ENCODE measurements around the gene ARHGEF17.

GRCh38 chr11:73298233-73298632 is 9.8 kb upstream of the ARHGEF17 start:
- TF ChIP-seq, protein P1, sequence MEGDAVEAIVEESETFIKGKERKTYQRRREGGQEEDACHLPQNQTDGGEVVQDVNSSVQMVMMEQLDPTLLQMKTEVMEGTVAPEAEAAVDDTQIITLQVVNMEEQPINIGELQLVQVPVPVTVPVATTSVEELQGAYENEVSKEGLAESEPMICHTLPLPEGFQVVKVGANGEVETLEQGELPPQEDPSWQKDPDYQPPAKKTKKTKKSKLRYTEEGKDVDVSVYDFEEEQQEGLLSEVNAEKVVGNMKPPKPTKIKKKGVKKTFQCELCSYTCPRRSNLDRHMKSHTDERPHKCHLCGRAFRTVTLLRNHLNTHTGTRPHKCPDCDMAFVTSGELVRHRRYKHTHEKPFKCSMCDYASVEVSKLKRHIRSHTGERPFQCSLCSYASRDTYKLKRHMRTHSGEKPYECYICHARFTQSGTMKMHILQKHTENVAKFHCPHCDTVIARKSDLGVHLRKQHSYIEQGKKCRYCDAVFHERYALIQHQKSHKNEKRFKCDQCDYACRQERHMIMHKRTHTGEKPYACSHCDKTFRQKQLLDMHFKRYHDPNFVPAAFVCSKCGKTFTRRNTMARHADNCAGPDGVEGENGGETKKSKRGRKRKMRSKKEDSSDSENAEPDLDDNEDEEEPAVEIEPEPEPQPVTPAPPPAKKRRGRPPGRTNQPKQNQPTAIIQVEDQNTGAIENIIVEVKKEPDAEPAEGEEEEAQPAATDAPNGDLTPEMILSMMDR (IDR thresholded peaks at IDR 0.05) = no peak
- TF ChIP-seq POLR2A (IDR thresholded peaks at IDR 0.05) = no peak

Measured in right lobe of liver (tissue), 4 donors.